ENCODE measurements around the gene DEFB132.

DNA sequence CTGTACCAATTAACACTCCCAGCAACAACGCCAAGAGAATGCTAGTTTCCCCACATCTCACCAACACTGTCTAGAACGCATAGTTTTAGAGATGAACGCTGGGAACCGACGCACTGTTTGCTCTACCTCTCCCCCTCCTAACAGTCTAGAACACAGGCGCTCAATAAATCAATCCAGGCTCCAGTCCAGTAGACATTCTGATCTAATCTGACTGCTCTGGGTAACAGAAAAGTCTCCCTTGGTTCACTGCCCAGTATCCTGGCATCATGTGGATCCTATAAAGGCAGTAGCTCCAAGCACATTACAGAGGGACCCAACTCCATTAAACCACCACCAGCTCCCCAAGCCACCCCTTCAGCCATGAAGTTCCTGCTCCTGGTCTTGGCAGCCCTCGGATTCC, at the start of gene DEFB132:
- TF ChIP-seq TOX (CRISPR knock-in tag; IDR thresholded peaks at IDR 0.05; ENCODE audit: borderline replicate concordance) (no peak), ARNTL (CRISPR knock-in tag; IDR thresholded peaks at IDR 0.05; ENCODE audit: borderline replicate concordance, low read depth) (no peak), PPARA (CRISPR knock-in tag; IDR thresholded peaks at IDR 0.05; ENCODE audit: borderline replicate concordance) (no peak), GLIS3 (CRISPR knock-in tag; IDR thresholded peaks at IDR 0.05) (no peak), POU6F1 (CRISPR knock-in tag; IDR thresholded peaks at IDR 0.05; ENCODE audit: borderline replicate concordance, low read depth) (no peak), ISL1 (CRISPR knock-in tag; IDR thresholded peaks at IDR 0.05) (no peak), CREB5 (CRISPR knock-in tag; IDR thresholded peaks at IDR 0.05; ENCODE audit: low read depth) (no peak), RARB (CRISPR knock-in tag; IDR thresholded peaks at IDR 0.05) (no peak), ZNF70 (CRISPR knock-in tag; IDR thresholded peaks at IDR 0.05) (no peak), ZC3H10 (CRISPR knock-in tag; IDR thresholded peaks at IDR 0.05) (no peak), OSR1 (CRISPR knock-in tag; IDR thresholded peaks at IDR 0.05) (no peak), ESRRG (CRISPR knock-in tag; IDR thresholded peaks at IDR 0.05) (no peak)
- TF ChIP-seq, protein P1, sequence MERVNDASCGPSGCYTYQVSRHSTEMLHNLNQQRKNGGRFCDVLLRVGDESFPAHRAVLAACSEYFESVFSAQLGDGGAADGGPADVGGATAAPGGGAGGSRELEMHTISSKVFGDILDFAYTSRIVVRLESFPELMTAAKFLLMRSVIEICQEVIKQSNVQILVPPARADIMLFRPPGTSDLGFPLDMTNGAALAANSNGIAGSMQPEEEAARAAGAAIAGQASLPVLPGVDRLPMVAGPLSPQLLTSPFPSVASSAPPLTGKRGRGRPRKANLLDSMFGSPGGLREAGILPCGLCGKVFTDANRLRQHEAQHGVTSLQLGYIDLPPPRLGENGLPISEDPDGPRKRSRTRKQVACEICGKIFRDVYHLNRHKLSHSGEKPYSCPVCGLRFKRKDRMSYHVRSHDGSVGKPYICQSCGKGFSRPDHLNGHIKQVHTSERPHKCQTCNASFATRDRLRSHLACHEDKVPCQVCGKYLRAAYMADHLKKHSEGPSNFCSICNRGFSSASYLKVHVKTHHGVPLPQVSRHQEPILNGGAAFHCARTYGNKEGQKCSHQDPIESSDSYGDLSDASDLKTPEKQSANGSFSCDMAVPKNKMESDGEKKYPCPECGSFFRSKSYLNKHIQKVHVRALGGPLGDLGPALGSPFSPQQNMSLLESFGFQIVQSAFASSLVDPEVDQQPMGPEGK (CRISPR knock-in tag; IDR thresholded peaks at IDR 0.05; ENCODE audit: borderline replicate concordance) = no peak
- TF ChIP-seq, protein P2, sequence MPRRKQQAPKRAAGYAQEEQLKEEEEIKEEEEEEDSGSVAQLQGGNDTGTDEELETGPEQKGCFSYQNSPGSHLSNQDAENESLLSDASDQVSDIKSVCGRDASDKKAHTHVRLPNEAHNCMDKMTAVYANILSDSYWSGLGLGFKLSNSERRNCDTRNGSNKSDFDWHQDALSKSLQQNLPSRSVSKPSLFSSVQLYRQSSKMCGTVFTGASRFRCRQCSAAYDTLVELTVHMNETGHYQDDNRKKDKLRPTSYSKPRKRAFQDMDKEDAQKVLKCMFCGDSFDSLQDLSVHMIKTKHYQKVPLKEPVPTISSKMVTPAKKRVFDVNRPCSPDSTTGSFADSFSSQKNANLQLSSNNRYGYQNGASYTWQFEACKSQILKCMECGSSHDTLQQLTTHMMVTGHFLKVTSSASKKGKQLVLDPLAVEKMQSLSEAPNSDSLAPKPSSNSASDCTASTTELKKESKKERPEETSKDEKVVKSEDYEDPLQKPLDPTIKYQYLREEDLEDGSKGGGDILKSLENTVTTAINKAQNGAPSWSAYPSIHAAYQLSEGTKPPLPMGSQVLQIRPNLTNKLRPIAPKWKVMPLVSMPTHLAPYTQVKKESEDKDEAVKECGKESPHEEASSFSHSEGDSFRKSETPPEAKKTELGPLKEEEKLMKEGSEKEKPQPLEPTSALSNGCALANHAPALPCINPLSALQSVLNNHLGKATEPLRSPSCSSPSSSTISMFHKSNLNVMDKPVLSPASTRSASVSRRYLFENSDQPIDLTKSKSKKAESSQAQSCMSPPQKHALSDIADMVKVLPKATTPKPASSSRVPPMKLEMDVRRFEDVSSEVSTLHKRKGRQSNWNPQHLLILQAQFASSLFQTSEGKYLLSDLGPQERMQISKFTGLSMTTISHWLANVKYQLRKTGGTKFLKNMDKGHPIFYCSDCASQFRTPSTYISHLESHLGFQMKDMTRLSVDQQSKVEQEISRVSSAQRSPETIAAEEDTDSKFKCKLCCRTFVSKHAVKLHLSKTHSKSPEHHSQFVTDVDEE (CRISPR knock-in tag; IDR thresholded peaks at IDR 0.05) = peak; percentile 66; the same call in 1 of the 2 replicates

All from SK-N-SH treated with all-trans-retinoic acid at 6 μM for 48 hours (cell line).